ENCODE data around the gene KIF26A.

The KIF26A gene

DNA sequence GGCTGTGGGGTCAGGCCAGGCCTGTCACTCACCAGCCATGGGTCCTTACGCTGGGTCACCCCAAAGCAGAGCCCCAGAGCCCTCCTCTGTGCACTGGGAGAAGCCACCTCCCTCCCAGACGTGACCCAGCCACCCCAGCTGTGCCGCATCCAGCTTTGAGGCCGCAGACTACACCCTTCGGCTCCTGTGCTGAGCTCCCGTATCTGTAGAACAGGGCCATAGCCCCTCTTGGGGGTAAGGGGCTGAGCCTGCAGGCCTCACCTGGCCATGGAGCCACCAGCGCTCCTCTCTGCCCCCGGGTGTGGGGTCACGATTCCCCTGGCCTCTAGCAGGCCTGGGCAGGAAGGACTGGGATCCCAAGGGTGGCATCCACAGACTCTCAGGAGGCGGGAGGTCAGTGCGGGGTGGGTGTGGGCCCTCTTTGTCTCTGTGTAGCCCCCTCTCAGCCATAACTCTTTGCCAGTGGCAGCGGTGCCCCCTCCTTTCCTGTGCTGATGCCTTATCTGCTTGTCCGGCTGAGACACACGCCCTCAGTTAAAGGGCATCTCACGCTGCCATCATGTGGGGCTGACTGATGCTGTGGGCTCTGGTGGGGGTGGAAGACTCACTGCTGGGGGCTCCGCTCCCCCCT lies 36.6 kb upstream of the KIF26A start:
- no peak for DNase-seq

DNA sequence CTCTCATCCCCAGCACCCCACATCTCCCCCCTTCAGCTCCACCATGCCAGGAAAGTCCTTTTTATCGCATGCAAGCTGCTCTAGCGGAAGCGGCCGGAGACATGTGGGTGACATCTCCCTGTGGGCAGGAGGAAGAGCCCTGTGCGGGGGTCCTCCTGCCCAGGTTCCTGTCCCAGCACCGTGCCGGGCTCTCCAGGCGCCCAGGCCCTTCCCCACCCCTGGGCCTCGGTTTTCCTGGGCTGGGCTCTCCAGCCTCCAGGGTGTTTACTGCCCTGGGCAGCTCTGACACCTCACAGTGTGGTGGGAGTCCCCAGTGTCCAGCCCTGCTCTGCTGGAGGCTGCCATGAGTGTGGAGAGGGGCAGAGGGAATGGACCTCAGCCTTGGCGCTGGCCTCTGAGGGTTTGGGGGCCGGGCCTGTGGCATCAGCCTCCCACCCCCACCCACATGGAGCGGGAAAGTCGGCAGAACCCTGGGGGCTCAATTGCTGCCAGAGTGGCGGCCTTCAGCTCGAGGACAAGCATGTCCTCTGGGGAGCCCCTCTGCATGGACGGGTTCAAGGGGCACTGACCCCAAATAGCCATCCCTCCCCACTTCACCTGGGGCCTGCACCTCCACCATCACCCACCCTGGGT lies 36.0 kb upstream of the KIF26A start:
- no peak for DNase-seq

DNA sequence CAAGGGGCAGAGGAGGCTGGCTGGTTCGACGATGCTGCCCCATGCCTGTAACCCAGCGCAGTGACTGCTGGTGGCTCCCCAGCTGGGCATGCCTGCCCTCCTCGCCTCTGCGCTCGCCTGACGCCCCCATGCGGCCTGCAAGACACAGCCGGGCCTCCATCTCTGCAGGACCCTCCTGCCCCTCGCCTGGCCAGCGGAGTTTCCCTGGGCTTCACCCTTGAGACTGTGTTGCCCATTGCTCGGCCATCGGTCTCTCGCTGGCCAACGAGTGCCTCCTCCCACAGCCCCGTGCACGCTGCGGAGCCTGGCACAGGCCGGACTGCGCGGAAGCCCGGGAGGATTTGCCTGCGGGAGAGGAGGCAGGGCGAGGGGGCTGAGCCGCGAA lies 35.3 kb upstream of the KIF26A start:
- no peak for DNase-seq

DNA sequence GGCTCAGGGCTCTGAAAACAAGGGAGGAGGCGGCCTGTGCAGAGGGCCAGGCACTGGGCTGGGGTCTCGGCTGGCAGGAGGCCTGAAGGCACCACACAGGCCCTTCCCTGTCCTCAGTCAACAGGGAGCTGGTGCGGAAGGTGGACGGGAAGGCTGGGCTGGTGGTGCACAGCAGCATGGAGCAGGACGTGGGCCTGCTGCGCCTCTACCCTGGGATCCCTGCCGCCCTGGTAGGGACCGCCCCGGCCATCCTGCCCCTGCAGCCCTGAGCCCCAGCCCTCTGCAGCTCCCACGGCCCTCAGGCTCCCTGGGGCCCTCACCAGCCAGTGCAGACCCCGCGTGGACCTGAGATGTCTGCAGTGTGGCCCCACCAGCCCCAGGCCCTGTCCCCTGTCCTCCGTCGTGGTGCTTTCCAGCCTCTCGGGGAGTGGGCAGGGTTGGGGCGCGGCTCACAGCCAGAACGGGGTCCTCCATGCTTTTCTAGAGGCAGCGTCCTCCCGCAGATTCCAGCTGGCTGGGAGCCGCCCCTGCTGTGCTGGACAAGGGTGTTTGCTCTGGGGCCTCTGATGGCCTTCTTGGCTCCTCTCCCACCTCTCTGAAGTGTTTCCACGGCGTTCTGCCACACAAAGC lies 34.8 kb upstream of the KIF26A start:
- no peak for DNase-seq

DNA sequence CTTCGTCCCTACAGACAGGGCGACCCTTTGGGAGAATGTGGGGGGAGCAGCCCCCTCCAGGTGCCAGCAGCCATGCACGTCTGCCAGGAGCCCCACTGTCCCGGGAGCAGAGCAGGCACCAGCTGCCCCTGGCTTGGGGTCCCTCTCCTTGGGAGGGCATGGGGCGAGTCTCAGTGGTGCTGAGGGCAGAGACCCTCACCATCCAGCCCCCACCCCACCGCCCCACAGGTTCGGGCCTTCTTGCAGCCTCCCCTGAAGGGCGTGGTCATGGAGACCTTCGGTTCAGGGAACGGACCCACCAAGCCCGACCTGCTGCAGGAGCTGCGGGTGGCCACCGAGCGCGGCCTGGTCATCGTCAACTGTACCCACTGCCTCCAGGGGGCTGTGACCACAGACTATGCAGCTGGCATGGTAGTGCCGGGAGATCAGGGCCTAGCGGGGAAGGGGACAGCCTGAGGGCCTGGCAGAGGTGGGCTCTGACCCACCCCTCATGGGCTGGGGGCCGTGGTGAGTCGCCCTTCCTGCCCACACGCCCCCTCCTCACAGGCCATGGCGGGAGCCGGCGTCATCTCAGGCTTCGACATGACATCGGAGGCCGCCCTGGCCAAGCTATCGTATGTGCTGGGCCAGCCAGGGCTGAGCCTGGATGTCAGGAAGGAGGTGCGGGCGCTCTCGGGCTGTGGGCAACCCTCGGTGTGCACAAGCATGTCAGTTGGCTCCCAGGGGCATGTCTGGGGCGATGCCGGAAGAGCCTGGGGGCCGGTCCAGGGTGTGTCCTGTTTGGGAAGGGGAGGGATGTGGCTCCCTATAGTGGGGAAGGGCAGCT lies 34.1 kb upstream of the KIF26A start:
- no peak for DNase-seq

DNA sequence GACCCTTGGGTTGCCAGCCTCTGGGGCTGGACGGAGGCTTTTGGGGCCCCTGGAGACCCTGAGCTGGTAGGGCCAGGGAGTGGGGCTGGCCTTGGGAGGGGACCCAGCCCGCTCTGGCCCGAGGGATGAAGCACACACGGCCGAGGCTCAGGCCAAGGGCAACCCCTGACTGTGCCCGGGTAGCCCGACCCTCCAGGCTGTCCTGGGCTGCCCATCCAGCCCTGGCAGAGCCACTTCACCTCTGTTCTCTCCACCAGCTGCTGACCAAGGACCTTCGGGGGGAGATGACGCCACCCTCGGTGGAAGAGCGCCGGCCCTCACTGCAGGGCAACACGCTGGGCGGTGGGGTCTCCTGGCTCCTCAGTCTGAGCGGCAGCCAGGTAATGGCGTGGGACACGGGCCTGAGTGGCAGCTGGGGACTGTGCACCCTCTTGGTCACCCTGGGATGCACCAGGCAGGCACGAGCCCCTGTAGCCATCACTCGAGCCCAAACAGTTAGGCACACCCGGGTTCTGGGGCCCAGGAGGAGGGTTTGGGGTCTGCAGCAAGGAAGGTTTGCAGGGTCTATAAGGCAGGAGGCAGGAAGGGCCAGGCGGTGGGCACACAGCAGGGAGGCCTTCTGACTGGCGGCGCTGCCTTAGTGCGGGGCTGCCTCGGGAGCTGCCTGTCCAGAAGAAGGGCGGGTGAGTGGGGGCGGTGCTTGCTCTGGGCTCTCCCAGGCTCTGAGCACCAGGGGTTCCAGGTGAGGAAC lies 33.1 kb upstream of the KIF26A start:
- DNase-seq: no peak

DNA sequence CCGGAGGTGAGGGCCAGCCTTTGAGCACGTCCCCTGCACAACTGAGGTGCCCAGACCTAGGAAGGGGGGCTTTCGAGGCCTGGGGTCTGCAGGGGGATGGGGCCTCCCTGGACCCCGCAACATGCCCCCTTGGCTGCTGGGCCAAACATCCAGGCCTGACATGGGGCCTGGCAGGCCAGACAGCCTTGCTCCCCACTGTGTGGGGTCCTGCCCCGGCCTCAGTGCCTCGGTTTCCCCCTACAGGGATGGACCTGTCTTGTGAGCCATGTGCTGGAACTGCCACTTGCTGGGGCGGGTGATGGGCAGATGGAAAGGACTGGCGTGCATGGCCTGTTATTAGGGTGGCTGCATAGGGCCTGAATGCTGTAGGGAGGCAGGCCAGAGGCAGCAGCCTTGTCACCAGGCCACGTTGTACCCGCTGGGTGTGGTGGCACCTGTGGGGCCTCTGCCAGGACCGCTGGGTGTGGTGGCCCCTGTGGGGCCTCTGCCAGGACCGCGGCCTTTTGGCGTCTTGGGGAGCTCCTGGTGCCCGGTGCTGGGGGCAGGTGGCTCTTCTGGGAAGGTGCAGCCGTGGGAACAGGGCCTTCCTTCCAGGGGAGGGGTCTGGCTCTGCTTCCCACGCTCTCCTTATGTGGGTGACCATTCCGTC lies 32.4 kb upstream of the KIF26A start:
- DNase-seq: no peak

DNA sequence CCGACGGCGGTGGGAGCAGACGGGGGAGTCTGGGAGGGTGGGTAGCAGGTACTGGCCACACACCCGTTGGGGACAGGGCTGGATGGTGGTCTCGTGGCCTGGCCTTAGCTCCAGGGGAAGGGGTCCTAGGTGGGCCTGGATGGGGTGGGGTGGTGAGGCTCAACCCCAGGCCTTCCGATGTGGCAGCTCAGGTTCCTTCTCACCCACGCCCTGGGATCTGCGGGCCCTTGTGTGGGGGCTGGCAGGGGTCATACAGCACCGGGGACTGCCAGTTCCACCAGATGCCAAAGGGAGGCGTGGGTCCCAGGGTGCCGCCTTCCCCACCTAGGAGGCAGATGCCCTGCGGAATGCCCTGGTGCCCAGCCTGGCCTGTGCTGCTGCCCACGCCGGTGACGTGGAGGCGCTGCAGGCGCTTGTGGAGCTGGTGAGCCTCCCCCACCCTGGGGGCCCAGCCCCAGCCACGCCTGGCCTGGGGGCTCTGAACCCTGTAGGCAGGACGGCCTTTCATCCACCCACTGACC lies 31.9 kb upstream of the KIF26A start:
- no peak for DNase-seq

DNA sequence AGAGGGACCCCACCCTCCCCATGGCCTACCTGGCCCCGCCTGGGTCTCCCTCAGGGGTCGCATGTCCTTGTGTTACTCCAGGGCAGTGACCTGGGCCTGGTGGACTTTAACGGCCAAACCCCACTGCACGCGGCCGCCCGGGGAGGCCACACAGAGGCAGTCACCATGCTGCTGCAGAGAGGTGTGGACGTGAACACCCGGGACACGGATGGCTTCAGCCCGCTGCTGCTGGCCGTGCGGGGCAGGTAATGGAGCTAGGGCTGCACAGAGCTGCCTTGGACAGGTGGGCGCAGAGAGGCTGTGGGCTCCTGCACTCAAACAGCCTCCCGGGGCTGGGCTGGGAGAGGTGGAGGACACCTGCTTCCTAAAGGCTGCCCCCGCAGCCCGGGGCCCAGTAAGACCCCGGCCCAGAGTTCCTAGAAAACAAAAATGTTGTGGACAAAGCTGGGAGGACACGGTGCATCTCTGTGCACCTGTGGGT lies 31.2 kb upstream of the KIF26A start:
- DNase-seq: no peak

DNA sequence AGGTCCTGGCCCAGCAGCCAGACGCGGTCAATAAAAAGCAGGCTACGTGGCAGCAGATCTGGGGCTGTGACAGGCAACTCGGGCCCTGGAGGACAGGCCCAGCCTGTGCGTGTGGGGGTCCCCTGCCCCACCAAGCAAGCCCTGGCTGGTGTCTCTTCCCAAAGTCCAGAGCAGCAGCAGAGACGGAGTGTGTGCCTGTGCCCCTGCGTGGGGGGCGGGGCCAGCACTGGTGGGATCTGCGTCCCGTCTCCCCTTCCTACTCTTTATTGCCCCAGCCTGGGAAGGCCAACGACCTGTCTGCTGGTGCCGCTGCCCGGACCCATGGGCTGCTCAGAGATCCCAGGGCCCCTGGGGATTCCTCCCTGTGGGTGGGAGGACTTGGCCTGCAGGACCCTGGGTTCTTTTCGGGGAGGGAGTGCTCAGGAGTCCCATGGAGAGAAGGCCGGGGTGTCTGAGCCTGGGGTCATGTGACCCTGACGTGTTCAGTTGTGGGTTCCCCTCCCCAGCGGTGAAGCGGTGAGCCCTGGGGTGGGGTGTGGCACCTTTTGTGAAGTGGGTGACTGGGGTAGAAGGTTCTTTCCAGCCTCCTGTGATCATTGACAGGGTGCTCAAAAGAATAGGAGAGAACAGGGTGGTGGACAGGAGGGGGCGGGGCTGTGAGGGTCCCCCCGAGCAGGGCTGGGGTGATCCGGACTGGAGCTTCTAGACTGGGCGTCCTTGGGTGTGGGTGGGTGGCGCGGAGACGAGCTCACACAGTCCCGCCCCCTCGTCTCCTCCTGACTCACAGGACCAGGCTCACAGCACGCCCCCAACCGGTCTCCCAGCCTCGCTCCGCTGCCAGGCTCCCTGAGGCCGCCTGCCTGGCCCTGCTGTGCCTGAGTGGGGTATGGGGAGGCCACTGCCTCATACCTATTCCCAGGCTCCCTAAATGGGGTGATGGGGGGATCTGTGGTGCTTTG lies 30.5 kb upstream of the KIF26A start:
- DNase-seq: no peak

DNA sequence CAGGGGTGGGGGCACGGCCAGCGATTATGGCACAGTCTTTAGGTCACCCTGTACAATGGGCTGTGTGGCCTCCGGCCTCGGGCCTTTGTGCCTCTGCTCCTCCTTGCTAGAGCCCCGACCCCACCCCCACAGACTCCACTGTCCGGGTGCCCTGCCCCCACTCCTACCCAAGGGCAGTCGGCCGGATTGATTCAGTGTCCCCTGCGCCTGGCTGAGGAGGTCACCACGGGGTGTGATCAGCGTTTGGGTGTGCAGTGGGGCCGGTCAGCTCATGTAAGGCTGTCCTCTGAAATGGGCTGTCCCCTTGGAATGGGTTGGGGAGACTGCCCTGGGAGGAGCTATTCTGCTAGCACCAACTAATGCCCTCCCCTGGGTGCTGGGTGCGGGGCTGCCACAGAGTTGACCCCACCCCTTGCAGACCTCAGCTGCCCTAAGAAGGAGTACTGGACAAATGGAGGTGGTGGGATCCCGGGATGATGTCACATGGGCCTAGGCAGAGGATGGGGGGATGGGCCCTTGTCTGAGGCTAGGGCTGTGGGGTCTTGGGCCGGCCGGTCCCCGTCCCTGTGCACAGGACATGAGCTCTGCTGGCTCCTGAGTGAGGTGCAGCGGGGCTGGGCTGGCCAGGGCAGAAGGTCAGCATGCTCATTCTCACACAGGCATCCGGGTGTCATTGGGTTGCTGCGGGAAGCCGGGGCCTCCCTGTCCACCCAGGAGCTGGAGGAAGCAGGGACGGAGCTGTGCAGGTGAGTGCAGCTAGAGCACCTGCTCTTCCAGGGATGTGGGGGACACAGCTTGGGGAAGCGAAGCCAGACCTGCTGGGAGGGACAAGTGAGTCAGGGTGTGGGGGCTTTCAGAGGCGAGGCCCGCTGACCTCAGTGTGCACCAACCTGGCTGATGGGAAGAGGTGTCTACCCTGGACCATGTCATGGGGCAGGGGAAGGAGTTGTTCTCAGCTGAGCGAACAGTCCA lies 29.5 kb upstream of the KIF26A start:
- DNase-seq: no peak

DNA sequence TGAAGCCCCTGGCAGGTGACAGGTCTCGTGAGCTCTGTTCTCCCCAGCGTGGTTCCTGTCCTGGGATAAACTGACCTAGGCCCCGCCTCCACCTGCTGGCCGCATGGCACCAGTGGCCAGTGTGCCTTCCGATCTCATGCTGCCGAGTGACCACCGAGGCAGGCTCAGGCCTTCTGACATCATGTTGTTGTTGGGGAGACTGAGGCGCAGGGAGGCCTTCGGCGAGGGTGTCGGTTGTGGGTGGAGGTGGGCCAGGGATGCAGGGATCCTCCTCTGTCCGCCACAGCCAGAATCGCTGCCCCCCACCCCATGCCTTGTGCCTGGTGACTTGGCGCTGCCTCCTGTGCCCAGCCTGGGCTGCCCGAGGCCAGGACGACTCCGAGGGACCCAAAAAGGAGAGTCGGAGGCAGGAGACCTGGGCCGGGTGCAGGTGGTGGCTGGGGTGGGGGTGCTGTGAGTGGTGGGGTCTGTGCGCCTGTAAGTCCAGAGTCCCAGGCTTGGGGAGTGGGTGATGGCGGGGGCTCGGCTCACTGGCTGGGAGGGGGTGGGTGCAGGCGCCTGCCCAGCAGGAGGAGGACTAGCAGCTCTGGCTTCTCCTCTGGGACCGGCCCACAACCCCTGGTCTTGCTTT lies 28.5 kb upstream of the KIF26A start:
- no peak for DNase-seq

DNA sequence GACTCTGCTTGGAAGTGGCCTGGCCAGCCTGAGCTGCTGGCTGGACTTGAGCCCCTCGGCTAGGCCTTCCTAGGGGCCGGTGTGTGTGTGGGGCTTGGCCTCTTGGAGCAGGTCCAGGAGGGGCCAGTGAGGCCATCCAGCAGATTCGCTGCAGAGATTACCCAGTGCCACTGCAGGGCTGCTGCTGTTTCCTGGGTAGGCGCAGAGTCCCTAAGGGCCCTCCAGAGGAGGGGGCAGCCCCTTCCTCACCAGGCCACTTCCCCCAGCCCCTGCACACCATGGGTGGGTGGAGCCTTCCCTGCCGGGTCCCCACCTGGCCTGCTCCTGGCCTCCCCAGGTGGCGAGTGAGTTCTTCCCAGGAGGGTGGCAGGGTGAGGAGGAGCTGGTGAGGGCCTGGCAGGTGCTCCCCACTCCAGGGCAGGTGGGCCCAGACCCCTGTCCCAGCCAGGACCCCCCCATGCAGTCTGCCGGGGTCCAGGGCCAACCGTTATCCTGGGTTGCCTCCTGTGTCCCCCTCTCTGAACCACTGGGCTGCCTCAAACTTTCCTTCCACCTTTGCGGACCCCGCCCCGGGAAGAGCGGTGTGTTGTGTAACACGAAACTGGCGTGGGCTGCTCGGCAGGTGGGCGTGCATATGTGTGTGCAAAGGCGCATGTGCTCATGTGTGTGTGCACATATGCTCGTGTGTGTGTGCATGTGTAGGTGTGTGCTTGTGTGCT lies 27.7 kb upstream of the KIF26A start:
- no peak for DNase-seq

DNA sequence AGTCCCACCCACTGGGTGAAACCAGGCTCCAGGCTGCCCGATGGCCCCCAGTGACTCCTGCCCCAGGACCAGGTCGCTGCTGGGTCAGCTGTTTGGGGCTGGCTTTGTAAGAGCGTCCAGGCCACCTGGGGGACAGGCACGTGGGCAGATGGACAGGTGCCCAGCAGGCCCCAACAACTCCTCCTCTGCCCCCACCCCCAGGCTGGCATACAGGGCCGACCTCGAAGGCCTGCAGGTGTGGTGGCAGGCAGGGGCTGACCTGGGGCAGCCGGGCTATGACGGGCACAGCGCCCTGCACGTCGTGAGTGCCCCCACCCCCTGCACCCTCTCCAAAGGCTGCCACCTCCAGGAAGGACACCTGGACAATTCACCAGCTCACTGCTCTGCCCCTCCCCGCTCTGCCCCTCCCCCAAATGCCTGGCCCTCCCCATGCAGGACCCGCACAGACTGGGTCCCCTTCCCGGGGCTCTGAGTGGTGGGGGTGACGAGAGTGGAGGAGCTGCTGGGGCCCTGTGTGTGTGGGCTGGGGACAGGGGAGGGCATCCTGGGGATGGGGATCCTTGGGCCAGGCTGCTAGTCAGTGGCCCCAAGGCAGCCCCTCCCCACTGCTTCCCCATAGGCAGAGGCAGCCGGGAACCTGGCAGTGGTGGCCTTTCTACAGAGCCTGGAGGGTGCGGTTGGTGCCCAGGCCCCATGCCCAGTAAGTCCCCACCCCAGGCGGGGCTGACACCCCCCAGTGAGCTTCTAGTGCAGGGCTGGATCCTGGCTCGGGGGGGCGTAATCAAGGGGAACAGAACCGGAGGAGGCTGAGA lies 26.9 kb upstream of the KIF26A start:
- DNase-seq: no peak

DNA sequence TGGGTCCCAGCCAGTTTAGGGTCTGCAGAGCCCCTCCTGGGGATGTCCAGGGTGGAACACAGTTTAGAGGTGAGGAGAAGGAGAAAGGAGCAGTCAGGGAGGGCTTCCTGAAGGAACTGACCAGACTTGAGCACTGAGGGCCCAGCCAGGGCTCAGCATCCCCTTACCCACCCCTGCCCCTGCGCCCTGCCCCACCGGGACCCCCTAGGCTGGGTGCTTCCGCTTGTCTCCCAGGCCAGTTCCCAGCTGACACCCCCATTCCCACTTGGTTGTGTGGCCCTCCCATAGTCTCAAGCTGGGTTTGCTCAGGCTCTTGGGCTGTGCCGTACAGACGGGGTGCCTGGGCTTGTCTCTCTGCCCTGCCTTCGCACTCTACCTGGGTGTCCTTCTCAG lies 26.3 kb upstream of the KIF26A start:
- DNase-seq: no peak

DNA sequence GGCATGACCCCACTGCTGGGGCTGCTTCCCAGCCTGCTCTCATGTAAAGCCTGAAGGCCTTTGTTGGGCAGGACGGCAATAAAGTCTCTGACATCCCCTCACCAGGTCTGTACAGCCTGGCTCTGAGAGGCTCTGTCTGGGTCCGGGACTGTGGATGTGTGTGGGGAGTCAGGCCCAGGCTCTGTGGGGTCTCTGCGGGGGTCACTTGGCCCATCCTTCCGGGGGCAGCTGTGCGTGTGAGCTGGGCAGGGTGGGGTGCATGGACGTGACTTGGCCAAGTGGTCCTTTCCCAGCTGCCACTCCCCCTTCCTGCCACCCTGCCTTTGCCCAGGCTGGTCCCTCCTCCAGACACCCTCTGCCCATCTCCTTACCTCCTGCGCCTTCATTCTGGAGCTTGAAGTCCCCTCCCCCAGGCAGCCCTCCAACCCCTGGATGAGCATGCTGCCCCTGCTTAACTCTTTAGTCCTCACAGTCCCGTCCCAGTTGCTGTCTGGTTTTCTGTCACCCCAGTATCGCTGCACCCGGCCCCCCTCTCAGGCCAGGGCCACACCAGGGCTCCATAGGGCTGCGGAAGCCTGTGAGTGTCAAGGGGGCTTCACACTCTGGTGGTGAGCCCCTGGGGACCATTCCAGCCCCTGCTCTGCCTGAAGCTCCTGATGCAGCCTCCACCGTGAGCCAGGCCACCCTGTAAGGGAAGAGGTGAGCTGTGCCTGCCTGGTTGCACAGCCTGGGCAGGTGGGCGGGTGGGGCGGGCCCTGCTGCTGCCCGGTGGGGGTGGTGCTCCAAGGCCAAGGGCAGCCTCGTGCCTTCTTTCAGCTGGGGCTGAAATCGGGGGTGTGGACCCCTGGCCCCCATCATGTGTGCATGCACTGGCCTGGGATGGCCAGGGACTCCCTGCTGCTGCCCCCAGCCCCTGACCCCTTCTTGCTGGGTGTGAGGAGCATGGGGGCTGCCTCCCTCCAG lies 25.5 kb upstream of the KIF26A start:
- no peak for DNase-seq
